Brain microvascular endothelial cell (primary cell): ENCODE data around the gene A2ML1.
"Not testable (repeated sequence)": the region's sequence is repeated elsewhere in the genome, so short reads cannot be mapped to it uniquely, and the experiment has no call there.

Experiments
- DNase-seq: peaks from one replicate; pipeline ENCODE4 v3.0.0-alpha.2; 2020
- H3K27ac ChIP-seq: fragments of 250-450 bp; sonication (Bioruptor Pico); 2 replicates; pipeline ENCODE4 v1.5.1; 2020; ENCODE audit warnings: mild to moderate bottlenecking, moderate library complexity
- H3K27me3 ChIP-seq: fragments of 250-450 bp; sonication (Bioruptor Pico); replicated peaks from 2 replicates; pipeline ENCODE4 v1.5.1; 2020; ENCODE audit warnings: mild to moderate bottlenecking
- H3K36me3 ChIP-seq: fragments of 250-450 bp; sonication (Bioruptor Pico); replicated peaks from 2 replicates; pipeline ENCODE4 v1.5.1; 2020; ENCODE audit warnings: mild to moderate bottlenecking
- H3K4me3 ChIP-seq: 2 replicates; pipeline ENCODE4 v1.5.1; 2011; ENCODE audit warnings: low read depth, mild to moderate bottlenecking, control low read depth, low read length, moderate library complexity
- CTCF ChIP-seq: IDR thresholded peaks from 2 replicates; pipeline ENCODE4 v1.5.1; 2011; ENCODE audit warnings: low read depth, mild to moderate bottlenecking, moderate library complexity, low read length, control low read depth, inconsistent platforms; ENCODE audit errors: missing control alignments
- in situ Hi-C: cut with HindIII; loops from 2 replicates; pipeline ENCODE4 v1.10.0; 2017; ENCODE audit warnings: low sequenced_read_pairs, low pct_ligation_motif_present

A2ML1 gene

GRCh38 chr12:8914033-8914715 lies 91.8 kb downstream of the A2ML1 start, which contains the start of gene PHC1:
Gene PHC1 (plus strand): TSS chr12:8914509. CDS start chr12:8917678, 3,169 bp downstream.
- in situ Hi-C loops, H3K27me3 ChIP-seq, H3K36me3 ChIP-seq: not testable (repeated sequence)
- H3K4me3 ChIP-seq, result peak within 1 kb of the TSS; percentile 72
- H3K27ac ChIP-seq, result peak within 1 kb of the TSS; percentile 64
- peak; percentile 57 for DNase-seq
- peak; percentile 72 for TF ChIP-seq CTCF

- in situ Hi-C loops, result no loop called here
- no peak overlapping the region for H3K27ac ChIP-seq
- no peaks in the 10 kb centered on the region for H3K27me3 ChIP-seq
- no peaks in the 10 kb centered on the region for H3K36me3 ChIP-seq
- no peak for TF ChIP-seq CTCF
- peak; percentile 40 for DNase-seq
- H3K4me3 ChIP-seq, result peak overlapping the region; percentile 64
Measured at GRCh38 chr12:8914716-8915526, 92.5 kb downstream of the A2ML1 start.

GRCh38 chr12:8916154-8916553 lies 93.7 kb downstream of the A2ML1 start:
- DNase-seq, result no peak
- Histone ChIP-seq H3K4me3 (no peak overlapping the region), H3K27me3 (no peaks in the 10 kb centered on the region), H3K36me3 (no peaks in the 10 kb centered on the region), H3K27ac (no peak overlapping the region)
- in situ Hi-C loops, result no loop called here
- no peak for TF ChIP-seq CTCF

- in situ Hi-C loops, result no loop called here
- H3K27ac ChIP-seq, result no peak overlapping the region
Measured at GRCh38 chr12:8917031-8917430, 94.6 kb downstream of the A2ML1 start.

DNA sequence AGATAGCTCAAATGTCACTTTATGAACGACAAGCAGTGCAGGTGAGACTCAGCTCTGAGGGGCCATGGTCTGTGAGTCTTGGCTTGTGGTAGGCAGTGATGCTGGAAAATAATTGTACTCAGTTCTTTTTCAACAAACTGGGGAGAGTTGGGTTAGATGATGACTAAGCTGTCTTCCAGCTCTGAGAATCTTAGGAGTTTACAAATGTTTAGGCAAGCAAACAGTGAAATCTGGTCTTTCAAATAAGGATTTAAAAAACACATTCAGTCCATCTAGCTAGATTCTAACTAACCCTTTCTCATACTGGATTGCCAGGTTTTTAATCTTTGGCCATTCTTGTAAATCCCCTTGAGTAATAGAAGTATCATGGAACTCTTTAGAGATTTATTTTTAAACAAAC lies 95.3 kb downstream of the A2ML1 start:
- no peak overlapping the region for H3K27ac ChIP-seq
- DNase-seq, result no peak
- in situ Hi-C loops, result no loop called here
- no peaks in the 10 kb centered on the region for H3K27me3 ChIP-seq
- no peak for TF ChIP-seq CTCF
- no peak overlapping the region for H3K4me3 ChIP-seq
- no peaks in the 10 kb centered on the region for H3K36me3 ChIP-seq

More at GRCh38 chr12:8917031-8917430, 94.6 kb downstream of the A2ML1 start:
- Histone ChIP-seq H3K27me3 (no peaks in the 10 kb centered on the region), H3K36me3 (no peaks in the 10 kb centered on the region), H3K4me3 (no peak overlapping the region)
- no peak for DNase-seq
- no peak for TF ChIP-seq CTCF

DNA sequence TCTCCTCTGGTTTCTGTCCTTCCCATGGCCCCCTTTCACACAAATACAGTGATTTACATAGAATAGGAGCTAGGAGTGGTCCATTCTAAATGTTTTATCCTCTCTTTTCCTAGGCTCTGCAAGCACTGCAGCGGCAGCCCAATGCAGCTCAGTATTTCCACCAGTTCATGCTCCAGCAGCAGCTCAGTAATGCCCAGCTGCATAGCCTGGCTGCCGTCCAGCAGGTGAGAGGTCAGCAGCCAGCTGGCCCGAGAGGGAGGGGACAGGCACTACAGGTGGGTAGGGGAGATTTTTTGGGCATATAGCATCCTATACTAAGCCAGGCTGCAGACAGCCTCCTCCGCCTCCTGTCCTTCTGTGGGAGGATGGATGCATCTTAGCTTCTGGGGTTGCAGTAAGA lies 97.2 kb downstream of the A2ML1 start:
- H3K36me3 ChIP-seq, H3K27ac ChIP-seq, H3K4me3 ChIP-seq, in situ Hi-C loops, DNase-seq, H3K27me3 ChIP-seq: not testable (repeated sequence)
